ENCODE measurements around the gene ASTN2.

ASTN2 gene

DNA sequence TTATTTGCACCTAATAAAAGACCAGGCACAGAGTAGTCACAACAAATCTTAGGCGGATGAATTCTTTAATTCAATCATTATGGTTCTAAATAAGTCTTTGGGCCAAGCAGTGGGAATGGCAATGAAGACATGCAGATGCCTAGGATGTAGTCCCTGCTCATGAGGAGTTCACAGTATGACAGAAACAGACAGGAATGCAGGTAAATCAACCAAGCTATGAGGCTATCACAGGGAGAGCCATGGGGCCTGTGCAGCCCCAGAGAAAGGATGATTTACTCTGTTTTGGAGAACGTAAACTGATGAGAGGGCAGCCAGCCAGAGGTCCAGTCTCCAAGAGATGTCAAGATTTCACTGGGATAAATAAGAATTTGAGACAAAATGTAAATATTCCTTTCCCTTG is 598.4 kb downstream of the ASTN2 start:
- Histone ChIP-seq H3K27ac (ENCODE audit: low read length) (no peak overlapping the region), H4K20me1 (ENCODE audit: insufficient read depth, low read length) (no peaks in the 10 kb centered on the region), H3K27me3 (ENCODE audit: insufficient read depth, low read length, poor library complexity) (no peaks in the 10 kb centered on the region), H3K36me3 (ENCODE audit: insufficient read depth, low read length) (no peaks in the 10 kb centered on the region), H3K4me2 (ENCODE audit: insufficient read depth, low read length) (no peak overlapping the region), H3K4me1 (ENCODE audit: insufficient read depth, low read length) (no peaks in the 10 kb centered on the region), H2AFZ (ENCODE audit: low read depth, low read length) (no peak overlapping the region), H3K9ac (ENCODE audit: low read depth, low read length) (no peak overlapping the region), H3K79me2 (ENCODE audit: insufficient read depth, low read length) (no peaks in the 10 kb centered on the region), H3K4me3 (ENCODE audit: low read depth in 1 of 2, low read length in 2 of 2) (no peak overlapping the region), H3K9me3 (ENCODE audit: insufficient read depth, low read length, severe bottlenecking) (no peaks in the 10 kb centered on the region)
- TF ChIP-seq CTCF (IDR thresholded peaks at IDR 0.05; ENCODE audit: borderline replicate concordance, extremely low read depth, low read length, poor library complexity, severe bottlenecking) = no peak
- no peak for TF ChIP-seq EZH2 (IDR thresholded peaks at IDR 0.05; ENCODE audit: borderline replicate concordance, low read depth, low read length, severe bottlenecking)
- DNase-seq = no peak
- no peak for ATAC-seq (ENCODE audit: insufficient read depth, low read depth)

GRCh38 chr9:116815835-116816234 is 599.0 kb downstream of the ASTN2 start:
- no peaks in the 10 kb centered on the region for H3K9me3 ChIP-seq (ENCODE audit: insufficient read depth, low read length, severe bottlenecking)
- H3K79me2 ChIP-seq (ENCODE audit: insufficient read depth, low read length) = no peaks in the 10 kb centered on the region
- no peak overlapping the region for H3K4me3 ChIP-seq (ENCODE audit: low read depth in 1 of 2, low read length in 2 of 2)
- no peaks in the 10 kb centered on the region for H3K4me1 ChIP-seq (ENCODE audit: insufficient read depth, low read length)
- no peak for DNase-seq
- H3K36me3 ChIP-seq (ENCODE audit: insufficient read depth, low read length) = no peaks in the 10 kb centered on the region
- H3K9ac ChIP-seq (ENCODE audit: low read depth, low read length) = no peak overlapping the region
- no peaks in the 10 kb centered on the region for H4K20me1 ChIP-seq (ENCODE audit: insufficient read depth, low read length)
- no peak overlapping the region for H3K4me2 ChIP-seq (ENCODE audit: insufficient read depth, low read length)
- no peaks in the 10 kb centered on the region for H3K27me3 ChIP-seq (ENCODE audit: insufficient read depth, low read length, poor library complexity)
- H2AFZ ChIP-seq (ENCODE audit: low read depth, low read length) = no peak overlapping the region
- no peak for ATAC-seq (ENCODE audit: insufficient read depth, low read depth)
- no peak overlapping the region for H3K27ac ChIP-seq (ENCODE audit: low read length)
- TF ChIP-seq EZH2 (IDR thresholded peaks at IDR 0.05; ENCODE audit: borderline replicate concordance, low read depth, low read length, severe bottlenecking) (no peak), CTCF (IDR thresholded peaks at IDR 0.05; ENCODE audit: borderline replicate concordance, extremely low read depth, low read length, poor library complexity, severe bottlenecking) (no peak)

- DNase-seq (no peak), ATAC-seq (ENCODE audit: insufficient read depth, low read depth) (no peak)
- no peaks in the 10 kb centered on the region for H3K36me3 ChIP-seq (ENCODE audit: insufficient read depth, low read length)
- no peak overlapping the region for H3K4me2 ChIP-seq (ENCODE audit: insufficient read depth, low read length)
- no peak overlapping the region for H3K4me3 ChIP-seq (ENCODE audit: low read depth in 1 of 2, low read length in 2 of 2)
- TF ChIP-seq EZH2 (IDR thresholded peaks at IDR 0.05; ENCODE audit: borderline replicate concordance, low read depth, low read length, severe bottlenecking) (no peak), CTCF (IDR thresholded peaks at IDR 0.05; ENCODE audit: borderline replicate concordance, extremely low read depth, low read length, poor library complexity, severe bottlenecking) (no peak)
- H2AFZ ChIP-seq (ENCODE audit: low read depth, low read length) = no peak overlapping the region
- H3K27ac ChIP-seq (ENCODE audit: low read length) = no peak overlapping the region
- no peaks in the 10 kb centered on the region for H3K27me3 ChIP-seq (ENCODE audit: insufficient read depth, low read length, poor library complexity)
- H3K79me2 ChIP-seq (ENCODE audit: insufficient read depth, low read length) = no peaks in the 10 kb centered on the region
- H3K9me3 ChIP-seq (ENCODE audit: insufficient read depth, low read length, severe bottlenecking) = no peaks in the 10 kb centered on the region
- no peaks in the 10 kb centered on the region for H4K20me1 ChIP-seq (ENCODE audit: insufficient read depth, low read length)
- no peaks in the 10 kb centered on the region for H3K4me1 ChIP-seq (ENCODE audit: insufficient read depth, low read length)
- no peak overlapping the region for H3K9ac ChIP-seq (ENCODE audit: low read depth, low read length)
These were observed 601.9 kb downstream of the ASTN2 start for GRCh38 chr9:116813031-116813300.

Measured in DND-41 (cell line).